DOHH2 (cell line): ENCODE data around the gene MUC6.

Experiments
- H3F3A ChIP-seq: fragments of 200-600 bp; sonication (generic), shearing (Covaris generic); 2 replicates; pipeline ENCODE4 v1.6.0; 2016; ENCODE audit warnings: antibody characterized with exemption, mild to moderate bottlenecking; ENCODE audit not compliant: control insufficient read depth, insufficient read depth
- H3K27ac ChIP-seq: fragments of 200-600 bp; sonication (generic); 2 replicates; pipeline ENCODE4 v1.5.1; 2014; ENCODE audit warnings: low read depth, mild to moderate bottlenecking, low read length, moderate library complexity
- H3K27me3 ChIP-seq: fragments of 200-600 bp; sonication (generic); 2 replicates; pipeline ENCODE4 v1.6.1; 2014; ENCODE audit warnings: mild to moderate bottlenecking, low read length, mixed read lengths; ENCODE audit not compliant: control insufficient read depth
- H3K36me3 ChIP-seq: fragments of 200-600 bp; sonication (generic); 2 replicates; pipeline ENCODE4 v1.6.1; 2014; ENCODE audit warnings: mild to moderate bottlenecking, low read length, moderate library complexity, mixed read lengths; ENCODE audit not compliant: control insufficient read depth
- H3K4me1 ChIP-seq: fragments of 200-600 bp; sonication (generic); 2 replicates; pipeline ENCODE4 v1.6.1; 2014; ENCODE audit warnings: mild to moderate bottlenecking, low read length, mixed read lengths; ENCODE audit not compliant: control insufficient read depth
- H3K4me2 ChIP-seq: fragments of 200-600 bp; sonication (generic); 2 replicates; pipeline ENCODE4 v1.6.0; 2014; ENCODE audit warnings: mild to moderate bottlenecking, low read length, moderate library complexity
- H3K4me3 ChIP-seq: fragments of 200-600 bp; sonication (generic); 2 replicates; pipeline ENCODE4 v1.5.1; 2014; ENCODE audit warnings: mild to moderate bottlenecking, low read length, mixed read lengths
- H3K79me2 ChIP-seq: fragments of 200-600 bp; sonication (generic); 2 replicates; pipeline ENCODE4 v1.6.1; 2014; ENCODE audit warnings: mild to moderate bottlenecking, low read length, mixed read lengths; ENCODE audit not compliant: control insufficient read depth
- H3K9me2 ChIP-seq: fragments of 200-600 bp; sonication (generic); replicated peaks from 2 replicates; pipeline ENCODE4 v1.6.1; 2014; ENCODE audit warnings: mild to moderate bottlenecking, low read length, mixed read lengths; ENCODE audit not compliant: control insufficient read depth
- H3K9me3 ChIP-seq: fragments of 200-600 bp; sonication (generic); 2 replicates; pipeline ENCODE4 v1.6.1; 2014; ENCODE audit warnings: antibody characterized with exemption, low read length, mixed read lengths; ENCODE audit not compliant: control insufficient read depth, insufficient read depth
- H4K20me1 ChIP-seq: fragments of 200-600 bp; sonication (generic); 2 replicates; pipeline ENCODE4 v1.6.0; 2014; ENCODE audit warnings: low read depth, mild to moderate bottlenecking, antibody characterized with exemption, low read length, moderate library complexity; ENCODE audit not compliant: control insufficient read depth, insufficient read depth
- EZH2phosphoT487 ChIP-seq: fragments of 200-600 bp; sonication (generic); IDR thresholded peaks from 2 replicates; pipeline ENCODE4 v1.6.1; 2017; ENCODE audit warnings: borderline replicate concordance, mild to moderate bottlenecking, antibody characterized with exemption, low read length, moderate library complexity, mixed read lengths
- TF ChIP-seq, protein P1 (sequence below): fragments of 200-600 bp; sonication (generic); IDR thresholded peaks from one replicate; pipeline ENCODE4 v1.5.1; 2014; ENCODE audit warnings: antibody characterized with exemption, mild to moderate bottlenecking, low read depth, low read length; ENCODE audit not compliant: poor library complexity, severe bottlenecking

MUC6 gene

GRCh38 chr11:1041149-1041467 is 4.6 kb upstream of the MUC6 start:
- H4K20me1 ChIP-seq = no peaks in the 10 kb centered on the region
- no peaks in the 10 kb centered on the region for H3K9me2 ChIP-seq
- no peaks in the 10 kb centered on the region for H3K36me3 ChIP-seq
- no peak for TF ChIP-seq EZH2phosphoT487
- TF ChIP-seq, protein P1, sequence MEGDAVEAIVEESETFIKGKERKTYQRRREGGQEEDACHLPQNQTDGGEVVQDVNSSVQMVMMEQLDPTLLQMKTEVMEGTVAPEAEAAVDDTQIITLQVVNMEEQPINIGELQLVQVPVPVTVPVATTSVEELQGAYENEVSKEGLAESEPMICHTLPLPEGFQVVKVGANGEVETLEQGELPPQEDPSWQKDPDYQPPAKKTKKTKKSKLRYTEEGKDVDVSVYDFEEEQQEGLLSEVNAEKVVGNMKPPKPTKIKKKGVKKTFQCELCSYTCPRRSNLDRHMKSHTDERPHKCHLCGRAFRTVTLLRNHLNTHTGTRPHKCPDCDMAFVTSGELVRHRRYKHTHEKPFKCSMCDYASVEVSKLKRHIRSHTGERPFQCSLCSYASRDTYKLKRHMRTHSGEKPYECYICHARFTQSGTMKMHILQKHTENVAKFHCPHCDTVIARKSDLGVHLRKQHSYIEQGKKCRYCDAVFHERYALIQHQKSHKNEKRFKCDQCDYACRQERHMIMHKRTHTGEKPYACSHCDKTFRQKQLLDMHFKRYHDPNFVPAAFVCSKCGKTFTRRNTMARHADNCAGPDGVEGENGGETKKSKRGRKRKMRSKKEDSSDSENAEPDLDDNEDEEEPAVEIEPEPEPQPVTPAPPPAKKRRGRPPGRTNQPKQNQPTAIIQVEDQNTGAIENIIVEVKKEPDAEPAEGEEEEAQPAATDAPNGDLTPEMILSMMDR = no peak
- H3K4me2 ChIP-seq = no peak overlapping the region
- H3K79me2 ChIP-seq = no peaks in the 10 kb centered on the region
- no peak overlapping the region for H3K27ac ChIP-seq
- H3F3A ChIP-seq = no peaks in the 10 kb centered on the region
- no peaks in the 10 kb centered on the region for H3K27me3 ChIP-seq
- H3K4me1 ChIP-seq = no peaks in the 10 kb centered on the region
- H3K9me3 ChIP-seq = no peaks in the 10 kb centered on the region
- no peak overlapping the region for H3K4me3 ChIP-seq

- Histone ChIP-seq H3K36me3 (no peaks in the 10 kb centered on the region), H3K27ac (no peak overlapping the region), H4K20me1 (no peaks in the 10 kb centered on the region), H3K9me3 (no peaks in the 10 kb centered on the region), H3K9me2 (no peaks in the 10 kb centered on the region), H3K4me2 (no peak overlapping the region), H3F3A (no peaks in the 10 kb centered on the region), H3K4me1 (no peaks in the 10 kb centered on the region), H3K79me2 (no peaks in the 10 kb centered on the region), H3K27me3 (no peaks in the 10 kb centered on the region), H3K4me3 (no peak overlapping the region)
- no peak for TF ChIP-seq EZH2phosphoT487
- TF ChIP-seq, protein P1 = no peak
Measured at GRCh38 chr11:1040428-1041148, 4.1 kb upstream of the MUC6 start.

DNA sequence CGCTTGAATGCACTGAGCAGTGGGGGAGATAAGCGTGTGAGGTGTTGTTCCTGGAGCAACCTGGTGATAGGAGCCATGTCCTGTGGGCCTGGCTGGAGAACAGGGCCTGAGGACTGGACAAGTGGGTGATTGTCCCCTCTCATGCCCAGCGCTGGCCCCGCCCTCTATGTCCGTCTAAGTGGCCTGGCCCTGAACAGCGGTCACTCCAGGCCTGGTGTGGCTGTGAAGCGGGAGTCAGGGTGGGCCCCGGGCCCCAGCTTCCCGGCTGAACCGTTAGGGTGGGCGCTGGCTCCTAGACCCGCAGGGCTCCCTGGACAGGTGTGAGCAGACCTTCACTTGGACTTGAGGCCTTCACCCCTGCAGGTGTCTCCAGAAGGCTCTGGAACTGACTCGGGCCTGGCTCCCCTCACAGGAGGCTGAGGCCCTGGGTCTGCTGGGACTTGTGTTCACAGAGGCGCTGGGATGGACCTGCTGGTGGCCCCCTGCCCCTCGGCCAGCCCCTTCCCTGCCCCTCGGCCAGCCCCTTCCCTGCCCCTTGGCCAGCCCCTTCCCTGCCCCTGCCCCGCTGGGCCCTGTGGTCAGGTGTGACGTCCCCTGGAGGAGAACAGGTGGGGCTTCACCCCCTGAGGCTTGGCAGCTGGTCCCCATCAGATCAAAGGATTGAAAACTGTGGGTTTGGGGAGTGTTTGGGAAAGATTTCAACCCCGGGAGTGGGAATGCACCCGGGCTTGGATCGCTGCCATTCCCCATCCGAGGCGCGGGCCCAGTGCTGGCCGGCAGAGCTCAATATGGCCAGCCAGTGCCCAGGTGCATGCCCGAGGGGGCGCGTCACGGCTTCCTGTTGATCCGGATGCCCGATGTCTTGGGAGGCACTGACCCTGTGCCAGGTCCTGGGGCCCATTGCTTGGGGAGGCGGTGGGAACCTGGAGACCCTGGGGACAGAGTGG is 3.2 kb upstream of the MUC6 start:
- H4K20me1 ChIP-seq = no peaks in the 10 kb centered on the region
- H3K27ac ChIP-seq = no peak overlapping the region
- no peaks in the 10 kb centered on the region for H3K9me2 ChIP-seq
- H3K79me2 ChIP-seq = no peaks in the 10 kb centered on the region
- no peaks in the 10 kb centered on the region for H3F3A ChIP-seq
- TF ChIP-seq EZH2phosphoT487 = no peak
- TF ChIP-seq, protein P1 = no peak
- no peaks in the 10 kb centered on the region for H3K4me1 ChIP-seq
- H3K9me3 ChIP-seq = no peaks in the 10 kb centered on the region
- no peak overlapping the region for H3K4me2 ChIP-seq
- H3K27me3 ChIP-seq = no peaks in the 10 kb centered on the region
- H3K36me3 ChIP-seq = no peaks in the 10 kb centered on the region
- H3K4me3 ChIP-seq = no peak overlapping the region
